ENCODE measurements around the gene ST7. TPM values are rescaled to one million over a fixed set of nuclear protein-coding genes. Genes with fewer than 3 reads are reported as not detected.
A peak's percentile ranks its signal among the peaks of the same experiment; 100 is the strongest.

Gene ST7
- total and polyA plus RNA-seq, 2 donors (not counting 3 experiments of a cell fraction or from before 2014, with no cell fraction given), result 18.6 to 24.9 TPM

GRCh38 chr7:117034851-117035464 lies 81.7 kb downstream of the ST7 start:
- Histone ChIP-seq H3K4me1 (ENCODE audit: control insufficient read depth, extremely low read depth, insufficient read depth, low read length) (peaks cover 19% of the 10 kb centered on the region), H4K20me1 (replicated peaks; ENCODE audit: control insufficient read depth, extremely low read depth, insufficient read depth, low read length) (no peaks in the 10 kb centered on the region), H3K9ac (replicated peaks; ENCODE audit: extremely low read depth, insufficient read depth, low read length) (no peak overlapping the region), H3K9me1 (replicated peaks; ENCODE audit: control insufficient read depth, extremely low read depth, insufficient read depth, low read length) (no peaks in the 10 kb centered on the region), H3K9me3 (replicated peaks; ENCODE audit: control insufficient read depth, insufficient read depth, low read length) (no peaks in the 10 kb centered on the region), H3K27ac (ENCODE audit: insufficient read depth, low read depth, low read length) (peak overlapping the region; percentile 46), H3K36me3 (ENCODE audit: control insufficient read depth in 2 of 2, extremely low read depth in 1 of 2, insufficient read depth in 2 of 2, low read length in 2 of 2) (no peaks in the 10 kb centered on the region), H3K4me3 (replicated peaks in 1 of 3; ENCODE audit: insufficient read depth in 1 of 3, low read depth in 1 of 3, low read length in 3 of 3) (no peak overlapping the region), H3K79me2 (ENCODE audit: control insufficient read depth, insufficient read depth, low read length) (peaks cover 6% of the 10 kb centered on the region), H3K27me3 (ENCODE audit: control insufficient read depth in 2 of 2, insufficient read depth in 2 of 2, low read length in 2 of 2) (no peaks in the 10 kb centered on the region), H3K4me2 (ENCODE audit: insufficient read depth, low read length) (peak overlapping the region; percentile 48), H2AFZ (ENCODE audit: low read depth, low read length) (no peak overlapping the region)
- ChIA-PET CTCF (interaction anchor here (0.7 to 3.0 kb wide), 7 partner anchors 13 to 224 kb away, joined by 3 to 17 read pairs (median 3); no protein-coding TSS in a partner anchor), POLR2A (interaction anchor here (0.7 kb wide), 1 partner anchor 248 kb away, joined by 3 read pairs; no protein-coding TSS in a partner anchor)
- peak; percentile 90 for DNase-seq (ENCODE audit: low read depth, low spot score)
- peak; percentile 38 for FAIRE-seq
- dilution Hi-C loops (cut with MboI; ENCODE audit: extremely low pct_ligation_motif_present, low sequenced_read_pairs) (no loop called here), intact Hi-C loops (cut with micrococcal nuclease) (loop anchor here (1.0 to 2.0 kb wide), 2 partner anchors 14 to 47 kb away; no protein-coding TSS in a partner anchor)
- TF ChIP-seq POLR2AphosphoS5 (IDR thresholded peaks at IDR 0.05; ENCODE audit: insufficient read depth, low read depth, low read length) (peak; percentile 18), JUN (IDR thresholded peaks at IDR 0.05; ENCODE audit: borderline replicate concordance, insufficient read depth, insufficient read length, low read depth) (peak; percentile 26), EZH2 (IDR thresholded peaks at IDR 0.05; ENCODE audit: borderline replicate concordance, low read depth, low read length, severe bottlenecking) (no peak), FOS (IDR thresholded peaks at IDR 0.05; ENCODE audit: borderline replicate concordance, insufficient read depth, low read length) (peak; percentile 39)
- BruUV-seq (replicated peaks), result no TSS peak

DNA sequence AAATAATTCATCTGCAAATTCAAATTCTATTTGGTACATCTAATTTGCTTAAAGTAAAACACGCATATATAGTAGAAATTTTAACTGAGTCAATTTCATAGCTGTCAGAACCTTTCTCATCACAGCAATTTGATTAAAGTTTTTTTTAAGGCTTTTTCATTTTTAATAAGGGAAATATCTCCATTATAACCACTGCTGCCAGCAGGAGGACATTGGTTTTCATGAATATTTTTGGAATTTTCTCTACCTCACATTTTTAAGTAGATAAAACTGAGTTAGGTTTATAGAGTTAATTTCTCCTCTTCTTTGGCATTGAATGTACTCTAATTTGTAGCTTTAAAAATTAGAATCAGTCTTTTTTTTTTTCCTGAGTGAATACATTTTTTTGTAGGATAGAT lies 82.2 kb downstream of the ST7 start:
- intact Hi-C loops (cut with micrococcal nuclease), result loop anchor here (1.0 to 2.0 kb wide), 2 partner anchors 15 to 47 kb away; no protein-coding TSS in a partner anchor
- peaks cover 19% of the 10 kb centered on the region for H3K4me1 ChIP-seq (ENCODE audit: control insufficient read depth, extremely low read depth, insufficient read depth, low read length)
- no peak overlapping the region for H3K9ac ChIP-seq (replicated peaks; ENCODE audit: extremely low read depth, insufficient read depth, low read length)
- no TSS peak for BruUV-seq (replicated peaks)
- H4K20me1 ChIP-seq (replicated peaks; ENCODE audit: control insufficient read depth, extremely low read depth, insufficient read depth, low read length), result no peaks in the 10 kb centered on the region
- H3K36me3 ChIP-seq (ENCODE audit: control insufficient read depth in 2 of 2, extremely low read depth in 1 of 2, insufficient read depth in 2 of 2, low read length in 2 of 2), result no peaks in the 10 kb centered on the region
- no peaks in the 10 kb centered on the region for H3K27me3 ChIP-seq (ENCODE audit: control insufficient read depth in 2 of 2, insufficient read depth in 2 of 2, low read length in 2 of 2)
- POLR2A ChIA-PET, result interaction anchor here (0.7 kb wide), 1 partner anchor 248 kb away, joined by 3 read pairs; no protein-coding TSS in a partner anchor
- peaks cover 6% of the 10 kb centered on the region for H3K79me2 ChIP-seq (ENCODE audit: control insufficient read depth, insufficient read depth, low read length)
- no peaks in the 10 kb centered on the region for H3K9me1 ChIP-seq (replicated peaks; ENCODE audit: control insufficient read depth, extremely low read depth, insufficient read depth, low read length)
- dilution Hi-C loops (cut with MboI; ENCODE audit: extremely low pct_ligation_motif_present, low sequenced_read_pairs), result no loop called here
- H2AFZ ChIP-seq (ENCODE audit: low read depth, low read length), result no peak overlapping the region
- CTCF ChIA-PET, result interaction anchor here (0.7 to 3.0 kb wide), 8 partner anchors 13 to 224 kb away, joined by 3 to 17 read pairs (median 3); no protein-coding TSS in a partner anchor
- no peak overlapping the region for H3K4me3 ChIP-seq (replicated peaks in 1 of 3; ENCODE audit: insufficient read depth in 1 of 3, low read depth in 1 of 3, low read length in 3 of 3)
- TF ChIP-seq MYC (IDR thresholded peaks at IDR 0.05; ENCODE audit: low read depth, low read length) (no peak), MAX (IDR thresholded peaks at IDR 0.05; ENCODE audit: insufficient read depth, insufficient read length) (no peak), CTCF (IDR thresholded peaks at IDR 0.05; ENCODE audit: extremely low read depth in 1 of 2, insufficient read depth in 1 of 2, low read depth in 1 of 2, low read length in 2 of 2) (no peak), GATA2 (IDR thresholded peaks at IDR 0.05; ENCODE audit: insufficient read depth, insufficient read length, low read depth, low read length) (no peak), FOS (IDR thresholded peaks at IDR 0.05; ENCODE audit: borderline replicate concordance, insufficient read depth, low read length) (no peak), EZH2 (IDR thresholded peaks at IDR 0.05; ENCODE audit: borderline replicate concordance, low read depth, low read length, severe bottlenecking) (no peak), POLR2AphosphoS5 (IDR thresholded peaks at IDR 0.05; ENCODE audit: insufficient read depth, low read depth, low read length) (no peak), JUN (IDR thresholded peaks at IDR 0.05; ENCODE audit: borderline replicate concordance, insufficient read depth, insufficient read length, low read depth) (no peak), POLR2A (IDR thresholded peaks at IDR 0.05; ENCODE audit: low read depth, low read length) (no peak)
- no peaks in the 10 kb centered on the region for H3K9me3 ChIP-seq (replicated peaks; ENCODE audit: control insufficient read depth, insufficient read depth, low read length)
- H3K4me2 ChIP-seq (ENCODE audit: insufficient read depth, low read length), result peak overlapping the region; percentile 48
- peak overlapping the region; percentile 46 for H3K27ac ChIP-seq (ENCODE audit: insufficient read depth, low read depth, low read length)
- no peak for DNase-seq (ENCODE audit: low read depth, low spot score)
- no peak for FAIRE-seq

Measured in endothelial cell of umbilical vein (primary cell).